ENCODE data around the gene OPN1MW3.
A peak's percentile ranks its signal among the peaks of the same experiment; 100 is the strongest.

The OPN1MW3 gene

DNA sequence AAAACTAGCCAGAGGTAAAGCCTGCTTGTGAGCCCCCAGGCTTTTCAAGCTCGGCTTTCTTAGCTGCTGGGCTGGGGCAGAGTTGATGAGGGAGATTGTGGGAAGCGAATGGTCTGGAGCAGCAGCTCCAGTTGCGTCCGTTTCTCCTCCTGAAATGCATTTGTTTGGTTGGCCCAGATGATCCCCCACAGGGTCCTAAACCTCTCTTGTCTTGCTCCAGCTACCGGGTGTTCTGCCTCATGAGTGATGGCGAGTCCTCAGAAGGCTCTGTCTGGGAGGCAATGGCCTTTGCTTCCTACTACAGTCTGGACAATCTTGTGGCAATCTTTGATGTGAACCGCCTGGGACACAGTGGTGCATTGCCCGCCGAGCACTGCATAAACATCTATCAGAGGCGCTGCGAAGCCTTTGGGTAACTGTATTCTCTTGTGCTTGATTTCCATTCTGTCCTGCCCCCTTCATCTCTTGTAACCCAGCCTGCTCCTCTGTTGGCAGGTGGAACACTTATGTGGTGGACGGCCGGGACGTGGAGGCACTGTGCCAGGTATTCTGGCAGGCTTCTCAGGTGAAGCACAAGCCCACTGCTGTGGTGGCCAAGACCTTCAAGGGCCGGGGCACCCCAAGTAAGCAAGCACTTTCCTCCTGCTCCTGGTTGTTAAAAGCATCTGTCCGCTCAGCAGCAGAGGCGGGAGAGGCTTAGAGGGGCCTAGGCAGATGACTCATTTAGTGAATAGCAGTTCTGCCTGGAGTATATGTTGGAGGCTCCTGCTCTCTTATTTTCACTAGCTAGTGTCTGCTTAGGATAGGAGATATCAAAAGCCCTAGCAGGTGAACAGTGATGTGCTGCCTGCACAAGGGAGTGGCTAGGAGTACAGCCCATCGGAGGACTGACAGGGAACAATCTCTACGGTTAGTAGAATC lies 53.5 kb downstream of the OPN1MW3 start:
- no peak for TF ChIP-seq GATA1 (IDR thresholded peaks at IDR 0.05; ENCODE audit: low read depth, low read length)
- no peak for TF ChIP-seq POLR2A (IDR thresholded peaks at IDR 0.05; ENCODE audit: low read length)
- DNase-seq, result no peak

DNA sequence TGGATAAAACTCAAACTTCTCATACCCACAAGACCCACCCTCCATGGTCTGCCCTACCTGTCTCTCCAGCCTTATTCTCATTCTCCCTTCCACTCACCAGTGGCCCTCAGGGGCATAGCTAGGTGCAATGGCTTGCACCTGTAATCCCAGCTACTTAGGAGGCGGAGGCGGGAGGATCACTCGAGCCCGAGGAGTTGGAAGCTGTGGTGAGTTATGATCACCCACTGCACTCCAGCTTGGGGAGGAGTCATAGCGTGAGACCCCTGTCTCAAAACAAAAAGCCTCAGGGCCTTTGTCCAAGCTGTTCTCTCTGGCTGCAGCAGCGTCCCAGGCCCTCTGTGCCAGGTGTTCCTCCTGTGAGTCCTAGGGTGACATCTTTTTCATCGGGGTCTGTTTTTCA lies 54.7 kb downstream of the OPN1MW3 start:
- no peak for DNase-seq
- TF ChIP-seq GATA1 (IDR thresholded peaks at IDR 0.05; ENCODE audit: low read depth, low read length), result no peak
- TF ChIP-seq POLR2A (IDR thresholded peaks at IDR 0.05; ENCODE audit: low read length), result no peak

DNA sequence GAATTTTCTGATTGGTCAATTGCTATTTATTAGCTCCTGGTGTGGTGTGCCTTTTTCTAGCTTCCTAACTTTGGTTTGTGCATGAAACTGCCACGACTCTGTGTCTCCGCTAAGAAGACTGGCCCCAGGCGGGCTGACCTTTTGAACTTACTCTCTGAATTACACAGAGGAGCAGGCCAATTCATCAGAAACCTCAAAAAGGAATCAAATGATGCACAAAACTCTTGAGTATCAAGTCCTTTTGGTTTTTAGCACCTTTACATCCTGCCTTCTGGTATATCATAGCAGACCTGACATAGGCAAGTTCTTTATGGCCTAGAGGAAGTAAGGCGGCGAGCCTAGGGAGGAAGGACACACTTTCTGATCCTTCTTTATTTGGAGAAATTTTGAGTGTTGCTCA lies 55.8 kb downstream of the OPN1MW3 start:
- TF ChIP-seq GATA1 (IDR thresholded peaks at IDR 0.05; ENCODE audit: low read depth, low read length) (no peak), POLR2A (IDR thresholded peaks at IDR 0.05; ENCODE audit: low read length) (no peak)
- DNase-seq, result no peak

DNA sequence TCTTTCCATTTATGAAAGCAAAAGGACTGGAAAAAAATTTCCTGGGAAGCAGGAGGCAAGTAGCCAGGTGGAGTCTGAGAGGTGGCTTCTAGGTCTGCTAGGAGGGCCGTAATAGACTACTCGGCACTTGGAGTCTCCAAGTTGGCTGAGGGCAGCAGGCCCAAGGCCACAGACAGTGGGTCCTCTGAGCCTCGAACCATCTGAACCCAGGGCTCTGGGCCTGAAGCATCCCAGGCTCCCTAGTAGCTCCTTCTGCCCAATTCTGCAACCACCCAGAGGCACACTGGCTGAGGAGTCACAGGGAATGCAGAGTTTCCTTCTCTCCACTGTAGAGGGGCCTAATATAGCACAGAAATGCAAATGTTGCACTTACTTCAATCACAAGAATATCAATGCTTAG lies 58.0 kb downstream of the OPN1MW3 start:
- no peak for TF ChIP-seq POLR2A (IDR thresholded peaks at IDR 0.05; ENCODE audit: low read length)
- no peak for TF ChIP-seq GATA1 (IDR thresholded peaks at IDR 0.05; ENCODE audit: low read depth, low read length)
- no peak for DNase-seq

DNA sequence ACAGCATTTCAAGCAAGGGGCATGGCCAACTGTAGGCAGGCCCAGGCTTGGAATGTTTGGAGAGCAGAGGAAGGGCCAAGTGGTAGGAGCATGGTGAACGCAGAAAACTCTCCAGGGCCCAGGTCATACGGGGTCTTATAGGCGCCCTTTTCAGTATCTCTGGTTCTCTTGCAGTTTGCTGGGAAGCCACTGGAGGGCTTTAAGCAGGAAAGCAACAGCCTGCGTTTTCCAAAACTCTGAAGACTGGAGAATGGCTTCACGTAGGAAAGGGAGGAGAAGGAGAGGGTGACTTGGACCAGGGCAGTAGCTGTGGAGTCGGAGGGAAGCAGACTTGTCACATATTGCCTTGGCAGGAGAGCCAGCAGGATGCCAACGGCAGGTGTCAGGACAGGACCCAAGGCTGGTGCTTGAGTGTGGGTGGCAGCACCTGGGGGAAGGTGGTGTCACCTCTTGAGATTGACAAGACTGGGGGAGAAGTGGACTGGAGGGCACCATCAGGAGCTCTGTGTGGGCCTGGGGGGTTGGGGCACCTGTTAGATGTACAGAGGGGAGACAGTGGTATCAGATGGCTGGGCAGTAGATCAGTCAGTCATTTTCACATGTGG lies 60.1 kb downstream of the OPN1MW3 start:
- DNase-seq, result peak in 1 of 2 experiments; percentile 16
- TF ChIP-seq GATA1 (IDR thresholded peaks at IDR 0.05; ENCODE audit: low read depth, low read length) (no peak), POLR2A (IDR thresholded peaks at IDR 0.05; ENCODE audit: low read length) (no peak)

DNA sequence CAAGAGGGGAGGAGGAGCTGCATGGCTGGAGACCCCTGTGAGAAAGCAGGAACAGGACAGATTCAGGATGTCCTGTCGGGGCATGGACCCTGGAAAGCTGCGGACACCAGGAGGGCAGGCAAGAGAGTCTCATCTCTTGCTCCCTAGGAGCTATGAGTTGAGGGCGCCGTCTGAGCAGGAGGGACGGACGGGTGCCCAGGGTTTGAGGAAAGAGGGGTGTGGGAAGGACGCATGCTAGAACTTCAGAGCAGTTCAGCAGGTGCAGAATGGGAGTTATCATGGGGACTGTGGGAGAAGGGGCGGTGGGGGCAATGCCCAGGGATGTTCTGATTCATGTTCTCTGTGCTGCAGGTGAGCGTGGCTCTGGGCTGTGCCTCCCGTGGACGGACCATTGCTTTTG lies 63.0 kb downstream of the OPN1MW3 start:
- TF ChIP-seq GATA1 (IDR thresholded peaks at IDR 0.05; ENCODE audit: low read depth, low read length) (no peak), POLR2A (IDR thresholded peaks at IDR 0.05; ENCODE audit: low read length) (no peak)
- DNase-seq, result no peak

All from erythroblast (primary cell).